Kidney (tissue), 14 donors: ENCODE data around the gene DCTN5. TPM values are rescaled to one million over a fixed set of nuclear protein-coding genes. Genes with fewer than 3 reads are reported as not detected.
A peak's percentile ranks its signal among the peaks of the same experiment; 100 is the strongest.

Experiments
- DNase-seq, 5 donors: peaks; one replicate each; pipeline ENCODE4 v3.0.0-alpha.2; 2013 to 2020
- FAIRE-seq: peaks from 2 replicates; lab custom pipeline; 2012; peaks lifted over from hg19 to GRCh38; lab: Jason Lieb, UNC
- H3K27ac ChIP-seq, 2 donors: one replicate each; pipeline ENCODE4 v1.7.0; 2013; ENCODE audit warnings: low read depth in 2 of 2, low read length in 2 of 2, inconsistent platforms in 1 of 2
- H3K27me3 ChIP-seq: one replicate; pipeline ENCODE4 v1.7.1; 2013; ENCODE audit warnings: low read length, inconsistent platforms; ENCODE audit not compliant: control insufficient read depth, insufficient read depth
- H3K36me3 ChIP-seq, 3 donors: one replicate each; pipeline versions ENCODE4 v1.7.0 to v1.7.1; 2013; ENCODE audit warnings: low read length in 3 of 3, control low read depth in 1 of 3, inconsistent platforms in 1 of 3; ENCODE audit not compliant: insufficient read depth in 3 of 3, control insufficient read depth in 2 of 3
- H3K4me1 ChIP-seq, 3 donors: one replicate each; pipeline versions ENCODE4 v1.7.0 to v1.7.1; 2013; ENCODE audit warnings: low read length in 3 of 3, inconsistent platforms in 1 of 3, low read depth in 1 of 3; ENCODE audit not compliant: control insufficient read depth in 2 of 3, insufficient read depth in 2 of 3
- H3K4me3 ChIP-seq, 3 donors: one replicate each; pipeline versions ENCODE4 v1.7.0 to v1.8.1; 2013; ENCODE audit warnings: low read length in 3 of 3, control low read depth in 1 of 3, inconsistent platforms in 1 of 3
- H3K9ac ChIP-seq, 3 donors: one replicate each; pipeline versions ENCODE4 v1.7.0 to v1.7.1; 2013; ENCODE audit warnings: low read length in 3 of 3, control low read depth in 1 of 3, inconsistent platforms in 1 of 3
- H3K9me3 ChIP-seq, 3 donors: one replicate each; pipeline versions ENCODE4 v1.7.0 to v1.7.1; 2013; ENCODE audit warnings: low read length in 3 of 3, control low read depth in 1 of 3, inconsistent platforms in 1 of 3; ENCODE audit not compliant: control insufficient read depth in 2 of 3, insufficient read depth in 1 of 3
- CTCF ChIP-seq: IDR thresholded peaks from 3 replicates; pipeline ENCODE4 v1.5.1; 2012; ENCODE audit warnings: mild to moderate bottlenecking, moderate library complexity, borderline replicate concordance; ENCODE audit not compliant: insufficient read depth; ENCODE audit errors: extremely low read depth
- intact Hi-C: fragments of 100-400 bp; cut with DNase I; formaldehyde crosslinking; loops from one replicate; pipeline ENCODE4 v1.11.1; 2022
- polyA plus RNA-seq: library from polyadenylated mRNA; stranded (reverse); fragments of 350-450 nt; fragmentation: Illumina TruSeq; extraction: RNeasy Lipid Tissue Mini Kit (QIAGEN cat#74804); gene quantifications from one replicate; pipeline ENCODE4 v1.2.3, GENCODE V29; 2014; ENCODE audit warnings: low read depth, low replicate concordance; ENCODE audit not compliant: insufficient read depth
- total RNA-seq: library from RNA; stranded (reverse); fragmentation: NEBNext Ultra II Directional; extraction: Animal tissue kit (Norgen Biotek cat#: 25700); gene quantifications from one replicate; pipeline ENCODE4 v1.2.1, GENCODE V29; 2021
- donor health status: control.
- donor health status: control.
- donor health status: control.
- donor health status: control.
- donor health status: control.
- donor health status: DM: yes; HTN: yes; CAD: no.
- donor health status: Normal renal cell carcinoma (clear cell type).

DCTN5 gene
- total and polyA plus RNA-seq, 2 donors from 2014 or later, result 36.5 to 60.5 TPM

- Histone ChIP-seq H3K36me3 (peaks cover 2 to 16% (median 15%) of the 10 kb centered on the region in 3 donors), H3K27me3 (no peaks in the 10 kb centered on the region), H3K4me3 (peak overlapping the region; percentile 99 to 100 (median 100)), H3K4me1 (peaks cover 0 to 6% (median 6%) of the 10 kb centered on the region in 3 donors), H3K9me3 (no peaks in the 10 kb centered on the region), H3K9ac (peak overlapping the region; percentile 96 to 97 (median 96)), H3K27ac (peak overlapping the region; percentile 67 to 82)
- no peak for FAIRE-seq
- intact Hi-C loops, result no loop called here
- DNase-seq, result peak in 2 of 5 donors; percentile 14 to 19
- TF ChIP-seq CTCF, result no peak
These were observed 45.9 kb upstream of the DCTN5 start for GRCh38 chr16:23595246-23595950.

- intact Hi-C loops, result no loop called here
- FAIRE-seq, result no peak
- no peaks in the 10 kb centered on the region for H3K9me3 ChIP-seq
These were observed 45.1 kb upstream of the DCTN5 start, which contains the start of gene NDUFAB1 for GRCh38 chr16:23595951-23596720. Gene NDUFAB1, minus strand, starts transcription at chr16:23596316. Its CDS starts 26 bp downstream, at chr16:23596290.

GRCh38 chr16:23597003-23597756 lies 44.1 kb upstream of the DCTN5 start:
- intact Hi-C loops, result no loop called here
- peak in 2 of 5 donors; percentile 11 to 47 for DNase-seq
- Histone ChIP-seq H3K27me3 (no peaks in the 10 kb centered on the region), H3K27ac (no peak overlapping the region), H3K9me3 (no peaks in the 10 kb centered on the region), H3K4me1 (peaks cover 0 to 6% (median 6%) of the 10 kb centered on the region in 3 donors), H3K36me3 (peaks cover 0 to 4% (median 2%) of the 10 kb centered on the region in 3 donors), H3K9ac (no peak overlapping the region), H3K4me3 (no peak overlapping the region)
- no peak for FAIRE-seq
- TF ChIP-seq CTCF, result no peak

More at GRCh38 chr16:23595951-23596720, 45.1 kb upstream of the DCTN5 start, which contains the start of gene NDUFAB1:
- peak; percentile 94 for TF ChIP-seq CTCF
- Histone ChIP-seq H3K4me1 (peaks cover 0 to 6% (median 6%) of the 10 kb centered on the region in 3 donors), H3K36me3 (peaks cover 2 to 11% (median 8%) of the 10 kb centered on the region in 3 donors), H3K27ac (peak within 1 kb of the TSS; percentile 67 to 82), H3K9ac (peak within 1 kb of the TSS; percentile 96 to 97 (median 96)), H3K4me3 (peak within 1 kb of the TSS; percentile 99 to 100 (median 100)), H3K27me3 (no peaks in the 10 kb centered on the region)
- DNase-seq, result peak; percentile 89 to 96 (median 94)
